Muscle layer of duodenum (tissue), 2 donors: Measurements from ENCODE around the gene ARRB2.

Experiments
- H3K27ac ChIP-seq: one replicate; pipeline ENCODE4 v1.7.0; 2013; ENCODE audit warnings: mild to moderate bottlenecking, low read length
- H3K27me3 ChIP-seq: one replicate; pipeline ENCODE4 v1.7.0; 2013; ENCODE audit warnings: low read depth, mild to moderate bottlenecking, control low read depth, low read length
- H3K36me3 ChIP-seq, 2 donors: one replicate each; pipeline ENCODE4 v1.7.0; 2013; ENCODE audit warnings: low read length in 2 of 2, control low read depth in 1 of 2, mild to moderate bottlenecking in 1 of 2; ENCODE audit not compliant: insufficient read depth in 2 of 2, control insufficient read depth in 1 of 2
- H3K4me1 ChIP-seq, 2 donors: one replicate each; pipeline ENCODE4 v1.7.0; 2013; ENCODE audit warnings: low read length in 2 of 2, mild to moderate bottlenecking in 2 of 2, control low read depth in 1 of 2, moderate library complexity in 1 of 2; ENCODE audit not compliant: insufficient read depth in 2 of 2, control insufficient read depth in 1 of 2
- H3K4me3 ChIP-seq, 2 donors: one replicate each; pipeline ENCODE4 v1.7.0; 2013; ENCODE audit warnings: low read length in 2 of 2, low read depth in 1 of 2, mild to moderate bottlenecking in 1 of 2
- H3K9me3 ChIP-seq, 2 donors: one replicate each; pipeline ENCODE4 v1.7.0; 2013; ENCODE audit warnings: low read length in 2 of 2, control low read depth in 1 of 2, mild to moderate bottlenecking in 1 of 2; ENCODE audit not compliant: control insufficient read depth in 1 of 2
- donor health status: healthy.

The ARRB2 gene

GRCh38 chr17:4709794-4710692 is at the start of gene ARRB2:
ARRB2 (plus strand) TSS chr17:4710632; CDS start chr17:4710722, 90 bp downstream.
- Histone ChIP-seq H3K9me3 (no peaks in the 10 kb centered on the region), H3K4me3 (peak within 1 kb of the TSS; percentile 53 to 82)

GRCh38 chr17:4663711-4664110 is 46.7 kb upstream of the ARRB2 start:
- Histone ChIP-seq H3K4me3 (no peak overlapping the region), H3K4me1 (no peaks in the 10 kb centered on the region), H3K27me3 (no peaks in the 10 kb centered on the region), H3K27ac (no peak overlapping the region), H3K36me3 (no peaks in the 10 kb centered on the region), H3K9me3 (no peaks in the 10 kb centered on the region)

More at GRCh38 chr17:4709794-4710692, at the start of gene ARRB2:
- Histone ChIP-seq H3K4me1 (peaks cover 11 to 16% of the 10 kb centered on the region in 2 donors), H3K27ac (peak within 1 kb of the TSS; percentile 73), H3K27me3 (no peaks in the 10 kb centered on the region), H3K36me3 (no peaks in the 10 kb centered on the region)

- no peak overlapping the region for H3K27ac ChIP-seq
Measured at GRCh38 chr17:4664230-4664629, 46.2 kb upstream of the ARRB2 start.

GRCh38 chr17:4665027-4665426 is 45.4 kb upstream of the ARRB2 start:
- H3K9me3 ChIP-seq, result no peaks in the 10 kb centered on the region
- no peak overlapping the region for H3K27ac ChIP-seq

More at GRCh38 chr17:4664230-4664629, 46.2 kb upstream of the ARRB2 start:
- no peak overlapping the region for H3K4me3 ChIP-seq
- H3K4me1 ChIP-seq, result no peaks in the 10 kb centered on the region
- no peaks in the 10 kb centered on the region for H3K36me3 ChIP-seq
- H3K9me3 ChIP-seq, result no peaks in the 10 kb centered on the region
- H3K27me3 ChIP-seq, result no peaks in the 10 kb centered on the region

GRCh38 chr17:4666296-4666695 is 44.1 kb upstream of the ARRB2 start:
- no peak overlapping the region for H3K4me3 ChIP-seq
- H3K27me3 ChIP-seq, result no peaks in the 10 kb centered on the region
- no peaks in the 10 kb centered on the region for H3K4me1 ChIP-seq
- no peaks in the 10 kb centered on the region for H3K9me3 ChIP-seq
- no peak overlapping the region for H3K27ac ChIP-seq
- peaks cover 5 to 6% of the 10 kb centered on the region in 2 donors for H3K36me3 ChIP-seq

More at GRCh38 chr17:4665027-4665426, 45.4 kb upstream of the ARRB2 start:
- Histone ChIP-seq H3K4me1 (no peaks in the 10 kb centered on the region), H3K27me3 (no peaks in the 10 kb centered on the region), H3K36me3 (no peaks in the 10 kb centered on the region), H3K4me3 (no peak overlapping the region)

GRCh38 chr17:4667166-4667565 is 43.3 kb upstream of the ARRB2 start:
- Histone ChIP-seq H3K4me3 (no peak overlapping the region), H3K27me3 (no peaks in the 10 kb centered on the region), H3K27ac (no peak overlapping the region), H3K4me1 (no peaks in the 10 kb centered on the region), H3K9me3 (no peaks in the 10 kb centered on the region), H3K36me3 (peaks cover 10 to 14% of the 10 kb centered on the region in 2 donors)

GRCh38 chr17:4672055-4672630 is 38.3 kb upstream of the ARRB2 start:
- Histone ChIP-seq H3K27me3 (no peaks in the 10 kb centered on the region), H3K4me3 (no peak overlapping the region), H3K27ac (no peak overlapping the region), H3K9me3 (no peaks in the 10 kb centered on the region), H3K4me1 (no peaks in the 10 kb centered on the region), H3K36me3 (peaks cover 41 to 61% of the 10 kb centered on the region in 2 donors)

- H3K4me1 ChIP-seq, result no peaks in the 10 kb centered on the region
- H3K36me3 ChIP-seq, result peaks cover 41 to 66% of the 10 kb centered on the region in 2 donors
- H3K9me3 ChIP-seq, result no peaks in the 10 kb centered on the region
- H3K27me3 ChIP-seq, result no peaks in the 10 kb centered on the region
- no peak overlapping the region for H3K4me3 ChIP-seq
- H3K27ac ChIP-seq, result no peak overlapping the region
Measured at GRCh38 chr17:4672751-4673150, 37.7 kb upstream of the ARRB2 start.

GRCh38 chr17:4673169-4673568 is 37.3 kb upstream of the ARRB2 start:
- peaks cover 41 to 66% of the 10 kb centered on the region in 2 donors for H3K36me3 ChIP-seq
- no peak overlapping the region for H3K27ac ChIP-seq
- no peaks in the 10 kb centered on the region for H3K4me1 ChIP-seq
- no peaks in the 10 kb centered on the region for H3K9me3 ChIP-seq
- no peak overlapping the region for H3K4me3 ChIP-seq
- no peaks in the 10 kb centered on the region for H3K27me3 ChIP-seq

GRCh38 chr17:4673986-4674684 is 36.3 kb upstream of the ARRB2 start:
- Histone ChIP-seq H3K9me3 (no peaks in the 10 kb centered on the region), H3K27me3 (no peaks in the 10 kb centered on the region), H3K27ac (no peak overlapping the region), H3K4me1 (no peaks in the 10 kb centered on the region), H3K4me3 (no peak overlapping the region), H3K36me3 (peaks cover 41 to 74% of the 10 kb centered on the region in 2 donors)

GRCh38 chr17:4674685-4674998 is 35.8 kb upstream of the ARRB2 start:
- Histone ChIP-seq H3K36me3 (peaks cover 41 to 76% of the 10 kb centered on the region in 2 donors), H3K27me3 (no peaks in the 10 kb centered on the region), H3K9me3 (no peaks in the 10 kb centered on the region), H3K27ac (no peak overlapping the region), H3K4me1 (no peaks in the 10 kb centered on the region), H3K4me3 (no peak overlapping the region)
